HepG2 (cell line): ENCODE measurements around the gene CCDC154. TPM values are rescaled to one million over a fixed set of nuclear protein-coding genes. Genes with fewer than 3 reads are reported as not detected.
A peak's percentile ranks its signal among the peaks of the same experiment; 100 is the strongest.

ENCODE experiments used
- ATAC-seq: fragments of 200-7000 bp; cut with Tn5 transposase; 3 replicates; pipeline ENCODE4 v1.9.1; 2020; ENCODE audit warnings: mild to moderate bottlenecking, moderate library complexity
- BruUV-seq: library from RNA; stranded (reverse); fragments of 400-500 nt; replicated peaks from 2 replicates; lab custom pipeline; 2021; lab: Mats Ljungman, UMichigan
- CTCF ChIA-PET: fragments of 300-600 bp; formaldehyde crosslinking; extraction: SDS; loops from one replicate; lab custom pipeline; 2021; ENCODE audit warnings: low total read pairs, inconsistent platforms, low intra/inter-chr PET ratio; lab: Yijun Ruan, JAX
- POLR2A ChIA-PET: fragments of 350-600 bp; sonication (Branson Sonifier 250); formaldehyde crosslinking; loops from one replicate; lab custom pipeline; 2020; ENCODE audit warnings: antibody characterized with exemption, inconsistent platforms; lab: Yijun Ruan, JAX
- DNase-seq: peaks from one replicate; pipeline ENCODE4 v3.0.0-alpha.2; 2015; ENCODE audit warnings: low spot score
- FAIRE-seq: peaks from 3 replicates; lab custom pipeline; 2011; peaks lifted over from hg19 to GRCh38; lab: Jason Lieb, UNC
- H2AFZ ChIP-seq: one replicate; pipeline ENCODE4 v1.6.1; 2011; ENCODE audit warnings: low read length, inconsistent platforms
- H3K27ac ChIP-seq: fragments of 300-600 bp; 3 replicates; pipeline ENCODE4 v1.8.0; 2011; ENCODE audit warnings: mixed run types, mild to moderate bottlenecking, mixed read lengths, low read length, inconsistent platforms; ENCODE audit not compliant: insufficient read depth; ENCODE audit errors: extremely low read length
- H3K27me3 ChIP-seq, 2 experiments: fragments of 200-600 bp in 1 of 2; 2 replicates in 1 of 2; 3 replicates in 1 of 2; pipeline versions ENCODE4 v1.6.0 to v1.8.0; 2011; ENCODE audit warnings: low read length in 2 of 2, mild to moderate bottlenecking in 2 of 2, moderate library complexity in 2 of 2, inconsistent platforms in 1 of 2; ENCODE audit not compliant: insufficient read depth in 2 of 2, control insufficient read depth in 1 of 2
- H3K36me3 ChIP-seq, 2 experiments: fragments of 200-600 bp in 1 of 2; replicated peaks in 1 of 2; 2 replicates in 1 of 2; 3 replicates in 1 of 2; pipeline versions ENCODE4 v1.5.1 to v1.8.0; 2011; ENCODE audit warnings: low read length in 2 of 2, inconsistent platforms in 1 of 2; ENCODE audit not compliant: insufficient read depth in 2 of 2, control insufficient read depth in 1 of 2
- H3K4me1 ChIP-seq: 2 replicates; pipeline ENCODE4 v1.5.1; 2012; ENCODE audit warnings: low read length, inconsistent platforms; ENCODE audit not compliant: insufficient read depth
- H3K4me2 ChIP-seq: 2 replicates; pipeline ENCODE4 v1.6.0; 2011; ENCODE audit warnings: low read depth, low read length, inconsistent platforms
- H3K4me3 ChIP-seq, 3 experiments: fragments of 200-600 bp in 1 of 3; sonication (generic), shearing (Covaris generic) in 1 of 3; replicated peaks in 1 of 3; 2 replicates each; pipeline ENCODE4 v1.5.1; 2011 to 2016; ENCODE audit warnings: low read length in 3 of 3, inconsistent platforms in 2 of 3, low read depth in 2 of 3, mild to moderate bottlenecking in 2 of 3, control low read depth in 1 of 3, mixed read lengths in 1 of 3; ENCODE audit not compliant: insufficient read depth in 1 of 3
- H3K79me2 ChIP-seq: one replicate; pipeline ENCODE4 v1.6.1; 2011; ENCODE audit warnings: low read length, inconsistent platforms; ENCODE audit not compliant: insufficient read depth
- H3K9ac ChIP-seq: 2 replicates; pipeline ENCODE4 v1.6.0; 2011; ENCODE audit warnings: mild to moderate bottlenecking, low read depth, low read length, inconsistent platforms; ENCODE audit not compliant: insufficient read depth
- H3K9me3 ChIP-seq: 2 replicates; pipeline ENCODE4 v1.5.1; 2012; ENCODE audit warnings: mild to moderate bottlenecking, low read length
- H4K20me1 ChIP-seq: 2 replicates; pipeline ENCODE4 v1.6.0; 2011; ENCODE audit warnings: inconsistent platforms, mild to moderate bottlenecking, low read length, moderate library complexity; ENCODE audit not compliant: insufficient read depth
- GATAD1 ChIP-seq: IDR thresholded peaks from 2 replicates; pipeline ENCODE4 v1.6.1; 2016; ENCODE audit warnings: missing genetic modification reagents, missing compliant biosample characterization
- HDAC6 ChIP-seq: fragments of 200-600 bp; sonication (generic); IDR thresholded peaks from 2 replicates; pipeline ENCODE4 v1.7.0; 2017; ENCODE audit warnings: mild to moderate bottlenecking, antibody characterized with exemption, low read length, low read depth
- HMG20A ChIP-seq: IDR thresholded peaks from 2 replicates; pipeline ENCODE4 v1.6.1; 2016; ENCODE audit warnings: borderline replicate concordance
- KMT2B ChIP-seq: IDR thresholded peaks from 2 replicates; pipeline ENCODE4 v1.6.1; 2016; ENCODE audit warnings: missing genetic modification reagents, missing compliant biosample characterization
- MAFG ChIP-seq: sonication (generic); formaldehyde crosslinking; IDR thresholded peaks from 2 replicates; pipeline ENCODE4 v1.5.1; 2020; ENCODE audit warnings: mild to moderate bottlenecking, missing genetic modification reagents
- MXI1 ChIP-seq: IDR thresholded peaks from 3 replicates; pipeline ENCODE4 v1.6.1; 2012; ENCODE audit warnings: low read depth, low read length, inconsistent platforms, borderline replicate concordance
- MYNN ChIP-seq: sonication (generic); formaldehyde crosslinking; IDR thresholded peaks from 2 replicates; pipeline ENCODE4 v1.4.0; 2020; ENCODE audit warnings: mild to moderate bottlenecking, low read depth, missing genetic modification reagents
- PLRG1 ChIP-seq: fragments of 450-650 bp; conservative IDR thresholded peaks from 2 replicates; pipeline ENCODE4 v1.6.1; 2016
- POGZ ChIP-seq: sonication (generic); formaldehyde crosslinking; IDR thresholded peaks from 2 replicates; pipeline ENCODE4 v1.4.0; 2020; ENCODE audit warnings: mild to moderate bottlenecking, missing genetic modification reagents
- POLR2A ChIP-seq, 2 experiments: IDR thresholded peaks; 2 replicates each; pipeline ENCODE4 v1.6.1; 2011; ENCODE audit warnings: low read depth in 2 of 2, low read length in 2 of 2, mild to moderate bottlenecking in 1 of 2, moderate library complexity in 1 of 2; ENCODE audit not compliant: insufficient read depth in 1 of 2
- RORA ChIP-seq: sonication (generic); formaldehyde crosslinking; IDR thresholded peaks from 2 replicates; pipeline ENCODE4 v1.5.0; 2020; ENCODE audit warnings: mild to moderate bottlenecking, missing genetic modification reagents, moderate library complexity
- SAP130 ChIP-seq: IDR thresholded peaks from 2 replicates; pipeline ENCODE4 v1.6.1; 2016; ENCODE audit warnings: low read depth
- TOPORS ChIP-seq: sonication (generic); formaldehyde crosslinking; IDR thresholded peaks from 2 replicates; pipeline ENCODE4 v1.8.0; 2023; ENCODE audit warnings: mild to moderate bottlenecking, missing genetic modification reagents
- ZNF501 ChIP-seq: sonication (generic); formaldehyde crosslinking; IDR thresholded peaks from 2 replicates; pipeline ENCODE4 v1.5.1; 2020; ENCODE audit warnings: mild to moderate bottlenecking, moderate library complexity, missing genetic modification reagents
- ZNF619 ChIP-seq: sonication (generic); formaldehyde crosslinking; IDR thresholded peaks from 2 replicates; pipeline ENCODE4 v1.4.0; 2020; ENCODE audit warnings: mild to moderate bottlenecking, missing genetic modification reagents
- ZNF878 ChIP-seq: sonication (generic); formaldehyde crosslinking; IDR thresholded peaks from 2 replicates; pipeline ENCODE4 v1.8.1; 2023; ENCODE audit warnings: mild to moderate bottlenecking, missing genetic modification reagents, moderate library complexity
- whole genome bisulfite sequencing: methylation state at CpG from one replicate; pipeline ENCODE4 v1.1.6; 2017; ENCODE audit warnings: low lambda C conversion rate; 5-methylcytosine and 5-hydroxymethylcytosine counted together
- in situ Hi-C: cut with HindIII; loops from 2 replicates; pipeline ENCODE4 v1.10.0; 2017; ENCODE audit warnings: low pct_unique_long_range_greater_than_20kb; ENCODE audit not compliant: extremely low pct_ligation_motif_present
- intact Hi-C: fragments of 100-400 bp; cut with micrococcal nuclease; formaldehyde crosslinking; loops from one replicate; pipeline ENCODE4 v1.10.0; 2022; ENCODE audit not compliant: unreplicated experiment
- polyA plus RNA-seq, 8 experiments: library from polyadenylated mRNA; depleted of rRNA in 3 of 8; stranded (reverse) in 7 of 8; unstranded in 1 of 8; fragments of >200 nt; fragmentation: Illumina TruSeq in 4 of 8; extraction: Trizol in 4 of 8; gene quantifications; 2 replicates each; pipeline versions ENCODE4 v1.2.1 to v1.2.3, GENCODE V29; 2011 to 2016; ENCODE audit warnings: low read depth in 4 of 8, missing spikeins in 1 of 8, mixed read lengths in 1 of 8; ENCODE audit not compliant: insufficient read depth in 1 of 8
- total RNA-seq, 5 experiments: library from RNA; depleted of rRNA; stranded (reverse); fragments of >200 nt; fragmentation: Illumina TruSeq; extraction: Trizol; gene quantifications; 2 replicates each; pipeline ENCODE4 v1.2.3, GENCODE V29; 2016; ENCODE audit warnings: low read depth in 1 of 5
- TF ChIP-seq, protein P1 (sequence below): sonication (generic); formaldehyde crosslinking; IDR thresholded peaks from 2 replicates; pipeline ENCODE4 v1.4.0; 2020; ENCODE audit warnings: missing genetic modification reagents, mild to moderate bottlenecking, borderline replicate concordance
- TF ChIP-seq, protein P2 (sequence below): sonication (generic); formaldehyde crosslinking; IDR thresholded peaks from 2 replicates; pipeline ENCODE4 v1.8.1; 2023; ENCODE audit warnings: mild to moderate bottlenecking, missing genetic modification reagents, borderline replicate concordance
- TF ChIP-seq, protein P3 (sequence below): sonication (generic); formaldehyde crosslinking; IDR thresholded peaks from 2 replicates; pipeline ENCODE4 v1.9.0; 2022; ENCODE audit warnings: low read depth, missing genetic modification reagents

Gene CCDC154
- total and polyA plus RNA-seq, 2 of the 13 experiments (the other 11 are each of a cell fraction or from before 2014, with no cell fraction given): 0.92 to 1.5 TPM

DNA sequence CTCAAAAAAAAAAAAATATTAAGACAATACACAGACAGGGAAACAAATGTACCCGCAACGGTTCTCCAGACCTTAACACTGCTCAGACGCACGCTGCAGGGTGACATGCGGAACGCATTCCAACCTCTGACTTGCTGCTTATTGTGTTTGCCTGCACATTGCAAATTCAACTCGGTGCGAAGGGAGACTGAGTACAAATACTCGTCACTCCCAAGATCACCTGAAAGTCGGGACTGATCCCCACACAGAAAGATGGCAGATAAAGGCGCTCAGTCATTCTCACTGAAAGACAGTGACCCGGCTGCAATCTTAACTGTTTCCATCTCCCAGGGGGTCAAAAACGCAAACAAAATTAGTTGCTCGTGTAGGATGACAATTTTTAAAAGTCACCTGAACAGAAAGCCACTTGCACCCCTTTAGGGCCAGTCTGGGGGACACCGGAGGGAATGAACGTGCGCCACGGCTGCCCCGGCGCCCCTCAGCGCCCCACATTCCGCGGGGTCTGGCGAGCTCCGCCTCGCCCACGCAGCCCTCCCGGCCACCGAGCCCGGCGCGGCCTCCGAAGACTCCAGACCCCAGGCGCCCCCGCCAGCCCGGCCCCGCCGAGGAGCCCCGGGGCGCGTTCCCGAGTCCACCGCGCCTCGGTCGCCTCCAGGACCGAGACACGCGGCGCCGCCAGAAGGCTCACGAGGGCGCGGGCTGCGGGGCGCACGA is 29.9 kb upstream of the CCDC154 start:
- in situ Hi-C loops: no loop called here
- peak overlapping the region; percentile 95 for H3K4me2 ChIP-seq
- FAIRE-seq: no peak
- H2AFZ ChIP-seq: no peak overlapping the region
- TSS peak; percentile 67 for BruUV-seq
- H4K20me1 ChIP-seq: no peaks in the 10 kb centered on the region
- H3K36me3 ChIP-seq: no peaks in the 10 kb centered on the region
- peaks cover 52% of the 10 kb centered on the region for H3K4me1 ChIP-seq
- peaks cover 29% of the 10 kb centered on the region for H3K79me2 ChIP-seq
- intact Hi-C loops: loop anchor here (2.0 kb wide), 1 partner anchor 43 kb away; the partner anchor contains the start of gene PERCC1
- ATAC-seq: peak; percentile 37
- ChIA-PET POLR2A (interaction anchor here (0.6 kb wide), 1 partner anchor 32 kb away, joined by 3 read pairs; no protein-coding TSS in a partner anchor), CTCF (no interaction called here)
- peak overlapping the region; percentile 83 for H3K27ac ChIP-seq
- H3K4me3 ChIP-seq: peak overlapping the region; percentile 73 to 88 (median 80)
- peak overlapping the region; percentile 90 for H3K9ac ChIP-seq
- TF ChIP-seq ZNF501 (CRISPR knock-in tag): no peak
- TF ChIP-seq ZNF878 (CRISPR knock-in tag): 0 out of 2 replicates have a peak, but pooled peaks have one; percentile 1
- TF ChIP-seq KMT2B (CRISPR knock-in tag): 0 out of 2 replicates have a peak, but pooled peaks have one; percentile 20
- TF ChIP-seq RORA (CRISPR knock-in tag): no peak
- TF ChIP-seq ZNF619 (CRISPR knock-in tag): no peak
- 0 out of 3 replicates have a peak, but pooled peaks have one; percentile 21 for TF ChIP-seq MXI1
- TF ChIP-seq HDAC6: no peak
- TF ChIP-seq, protein P1, sequence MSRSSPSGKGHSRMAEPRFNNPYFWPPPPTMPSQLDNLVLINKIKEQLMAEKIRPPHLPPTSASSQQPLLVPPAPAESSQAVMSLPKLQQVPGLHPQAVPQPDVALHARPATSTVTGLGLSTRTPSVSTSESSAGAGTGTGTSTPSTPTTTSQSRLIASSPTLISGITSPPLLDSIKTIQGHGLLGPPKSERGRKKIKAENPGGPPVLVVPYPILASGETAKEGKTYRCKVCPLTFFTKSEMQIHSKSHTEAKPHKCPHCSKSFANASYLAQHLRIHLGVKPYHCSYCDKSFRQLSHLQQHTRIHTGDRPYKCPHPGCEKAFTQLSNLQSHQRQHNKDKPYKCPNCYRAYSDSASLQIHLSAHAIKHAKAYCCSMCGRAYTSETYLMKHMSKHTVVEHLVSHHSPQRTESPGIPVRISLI (CRISPR knock-in tag): no peak
- peak; percentile 9; the same call in 1 of the 2 replicates for TF ChIP-seq GATAD1 (CRISPR knock-in tag)
- no peak for TF ChIP-seq HMG20A (CRISPR knock-in tag)
- no peak for TF ChIP-seq MAFG (CRISPR knock-in tag)
- no peak for TF ChIP-seq MYNN (CRISPR knock-in tag)
- 0 out of 2 replicates have a peak, but pooled peaks have one; percentile 8 for TF ChIP-seq SAP130 (CRISPR knock-in tag)
- no peak for TF ChIP-seq PLRG1
- TF ChIP-seq POLR2A (IDR thresholded peaks at IDR 0.05; ENCODE audit: insufficient read depth in 1 of 2, low read depth in 2 of 2, low read length in 2 of 2): peak in 1 of 2 experiments; percentile 35; a peak in 1 of 4 replicates
- peak; percentile 7; the same call in 1 of the 2 replicates for TF ChIP-seq POGZ (CRISPR knock-in tag)
- TF ChIP-seq, protein P2, sequence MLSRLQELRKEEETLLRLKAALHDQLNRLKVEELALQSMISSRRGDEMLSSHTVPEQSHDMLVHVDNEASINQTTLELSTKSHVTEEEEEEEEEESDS: no peak
- TF ChIP-seq, protein P3, sequence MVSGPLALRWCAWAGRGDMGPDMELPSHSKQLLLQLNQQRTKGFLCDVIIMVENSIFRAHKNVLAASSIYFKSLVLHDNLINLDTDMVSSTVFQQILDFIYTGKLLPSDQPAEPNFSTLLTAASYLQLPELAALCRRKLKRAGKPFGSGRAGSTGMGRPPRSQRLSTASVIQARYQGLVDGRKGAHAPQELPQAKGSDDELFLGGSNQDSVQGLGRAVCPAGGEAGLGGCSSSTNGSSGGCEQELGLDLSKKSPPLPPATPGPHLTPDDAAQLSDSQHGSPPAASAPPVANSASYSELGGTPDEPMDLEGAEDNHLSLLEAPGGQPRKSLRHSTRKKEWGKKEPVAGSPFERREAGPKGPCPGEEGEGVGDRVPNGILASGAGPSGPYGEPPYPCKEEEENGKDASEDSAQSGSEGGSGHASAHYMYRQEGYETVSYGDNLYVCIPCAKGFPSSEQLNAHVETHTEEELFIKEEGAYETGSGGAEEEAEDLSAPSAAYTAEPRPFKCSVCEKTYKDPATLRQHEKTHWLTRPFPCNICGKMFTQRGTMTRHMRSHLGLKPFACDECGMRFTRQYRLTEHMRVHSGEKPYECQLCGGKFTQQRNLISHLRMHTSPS (CRISPR knock-in tag): no peak
- TF ChIP-seq TOPORS (CRISPR knock-in tag): no peak
- no peaks in the 10 kb centered on the region for H3K9me3 ChIP-seq
- H3K27me3 ChIP-seq: no peaks in the 10 kb centered on the region; a peak in 1 of 5 replicates
- DNase-seq: peak; percentile 28
- WGBS: 6% methylated on average over 16 of the region's 57 CpGs
